NCI-H1417 (cell line): Measurements from ENCODE around the gene POLRMT.

Source experiments
- DNase-seq, 3 experiments: peaks; one replicate each; lab custom pipeline; 2025; lab: John Stamatoyannopoulos, UW

POLRMT gene

GRCh38 chr19:579111-579841, 54.1 kb downstream of the POLRMT start:
- no peak for DNase-seq

DNA sequence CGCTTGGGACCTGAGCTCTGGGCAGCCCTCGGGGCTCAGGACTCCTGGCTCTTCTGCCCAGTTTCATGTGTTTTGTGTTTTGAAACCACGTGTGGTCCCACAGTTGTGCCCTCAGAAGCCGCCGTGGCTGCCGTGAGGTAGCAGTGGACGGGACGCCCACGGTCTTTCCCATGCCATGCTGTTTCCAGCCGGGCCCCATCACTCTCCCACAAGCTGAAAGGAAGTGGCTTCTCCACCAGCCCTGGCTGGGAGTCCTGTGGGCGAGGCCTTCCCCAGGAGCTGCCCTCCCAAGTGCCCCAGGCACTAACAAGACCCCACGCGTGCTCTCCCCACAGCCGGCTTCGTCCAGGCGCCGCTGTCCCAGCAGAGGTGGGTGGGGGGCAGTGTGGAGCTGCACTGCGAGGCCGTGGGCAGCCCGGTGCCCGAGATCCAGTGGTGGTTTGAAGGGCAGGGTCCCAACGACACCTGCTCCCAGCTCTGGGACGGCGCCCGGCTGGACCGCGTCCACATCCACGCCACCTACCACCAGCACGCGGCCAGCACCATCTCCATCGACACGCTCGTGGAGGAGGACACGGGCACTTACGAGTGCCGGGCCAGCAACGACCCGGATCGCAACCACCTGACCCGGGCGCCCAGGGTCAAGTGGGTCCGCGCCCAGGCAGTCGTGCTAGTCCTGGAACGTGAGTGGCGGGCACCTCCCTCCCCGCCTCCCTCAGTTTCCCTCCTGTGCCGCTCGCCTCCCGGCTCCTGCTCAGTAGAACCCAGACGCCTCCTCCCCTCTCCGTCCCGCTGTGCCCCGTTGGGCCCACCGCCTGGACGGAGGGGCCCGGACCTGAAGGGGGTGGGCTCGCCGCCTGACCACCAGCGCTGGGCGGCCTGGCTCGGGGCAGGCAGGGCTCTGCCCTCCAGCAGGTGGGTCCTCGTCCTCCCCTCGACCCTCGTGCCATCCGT, 55.6 kb downstream of the POLRMT start:
- DNase-seq: no peak

GRCh38 chr19:576768-577438, 56.4 kb downstream of the POLRMT start:
- DNase-seq: no peak

DNA sequence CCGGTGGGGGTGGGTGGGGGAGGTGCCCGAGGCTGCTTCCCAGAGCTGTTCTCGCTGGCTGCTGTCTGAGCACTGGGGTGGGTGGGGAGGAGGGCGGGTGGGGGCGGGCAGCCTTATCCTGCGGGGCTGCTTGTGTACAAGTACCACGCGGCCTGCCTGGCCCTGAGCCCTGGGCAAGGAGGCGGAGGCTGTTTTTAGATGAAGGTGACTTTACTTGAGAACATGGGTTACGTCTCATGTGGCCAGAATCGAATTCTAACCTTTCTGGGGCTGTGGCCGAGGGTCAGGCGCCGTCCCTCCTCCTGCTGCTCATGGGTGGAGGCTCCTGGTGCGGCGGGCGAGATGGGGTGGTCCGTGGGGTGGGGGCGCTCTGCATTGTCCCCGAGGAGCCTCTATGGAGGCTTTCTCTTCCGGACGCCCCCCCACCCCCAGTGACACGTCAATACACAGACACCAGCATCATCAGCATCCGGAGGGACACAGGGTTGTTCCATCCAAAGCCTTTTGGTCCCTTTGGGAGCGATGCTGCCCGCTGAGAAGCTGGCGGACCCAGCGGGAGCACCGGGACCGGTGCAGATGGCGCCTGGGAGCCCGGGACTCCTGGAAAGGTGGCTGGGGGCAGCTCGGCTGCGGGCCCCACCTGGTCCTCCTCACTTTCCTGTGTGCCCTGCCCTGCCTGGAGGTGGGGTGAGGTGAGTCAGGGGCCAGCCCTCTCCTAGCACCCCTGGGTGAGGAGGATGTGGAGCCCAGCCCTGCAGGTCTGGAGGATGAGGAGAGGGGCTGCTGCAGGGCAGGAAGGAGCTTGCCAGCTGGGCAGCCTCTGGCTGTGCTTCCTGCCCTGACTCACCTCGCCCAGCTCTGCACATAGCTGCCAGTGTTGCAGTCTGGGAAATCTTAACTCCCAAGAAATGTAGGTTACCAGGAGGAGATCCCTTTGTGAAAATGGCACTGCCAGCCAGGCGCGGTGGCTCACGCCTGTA, 57.5 kb downstream of the POLRMT start:
- DNase-seq: no peak

DNA sequence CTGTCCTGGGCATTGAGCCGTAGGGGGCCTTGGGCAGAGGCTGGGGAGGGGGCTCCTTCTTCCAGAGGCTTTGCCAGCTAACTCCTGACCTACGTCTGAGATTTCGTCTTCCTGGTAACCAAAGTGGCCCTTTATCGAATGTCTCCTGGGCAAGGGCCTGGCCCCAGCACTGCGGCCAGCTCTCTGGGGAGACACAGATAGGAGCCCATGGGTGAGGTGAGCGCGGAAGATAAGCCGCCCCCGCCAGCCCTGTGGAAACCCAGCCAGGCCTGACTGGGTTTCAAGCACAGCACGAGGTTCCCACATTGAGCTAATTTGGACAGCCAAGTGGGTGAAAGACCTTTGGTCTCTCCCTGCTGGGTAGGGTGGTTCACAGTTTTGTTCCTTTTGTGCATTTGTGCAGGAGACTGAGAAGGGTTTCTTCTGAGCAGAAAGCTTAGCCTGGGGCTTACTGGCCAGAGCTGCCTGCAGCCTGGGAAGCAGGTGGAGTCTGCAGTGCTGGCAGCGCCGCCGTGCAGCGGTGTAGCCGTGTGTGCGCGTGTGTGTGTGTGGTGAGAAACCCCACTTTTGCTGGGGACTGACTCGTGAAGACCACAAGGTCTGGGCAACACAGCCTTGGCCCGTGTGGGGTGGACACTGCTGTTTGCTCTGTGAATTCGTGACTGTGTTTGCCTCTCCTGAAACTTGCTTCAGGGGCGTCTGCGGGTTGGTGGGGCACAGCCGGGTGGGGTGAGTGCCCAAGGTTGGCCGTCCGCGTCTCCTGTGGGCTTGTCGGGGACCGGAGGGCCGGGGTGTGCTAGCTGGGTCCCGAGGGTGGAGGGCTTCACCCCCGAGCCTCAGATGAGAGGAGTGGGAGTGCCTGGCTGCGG, 58.4 kb downstream of the POLRMT start:
- DNase-seq: peak in 1 of 3 experiments; percentile 34

DNA sequence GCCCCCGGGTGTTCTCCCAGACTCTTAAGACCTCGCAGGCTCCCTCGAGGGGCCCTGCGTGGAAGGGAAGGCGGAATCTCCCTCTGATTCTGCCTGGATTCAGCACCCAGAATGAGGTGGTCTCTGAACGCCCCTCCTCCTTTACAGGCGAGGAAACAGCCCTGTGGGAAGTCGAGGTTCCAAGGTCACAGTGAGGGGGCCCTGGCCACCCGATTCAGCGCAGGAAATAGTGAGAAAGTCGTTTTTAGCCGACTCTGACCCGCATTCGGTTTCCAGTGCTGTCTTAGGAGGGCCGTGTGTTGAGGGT, 59.9 kb downstream of the POLRMT start:
- DNase-seq: no peak

DNA sequence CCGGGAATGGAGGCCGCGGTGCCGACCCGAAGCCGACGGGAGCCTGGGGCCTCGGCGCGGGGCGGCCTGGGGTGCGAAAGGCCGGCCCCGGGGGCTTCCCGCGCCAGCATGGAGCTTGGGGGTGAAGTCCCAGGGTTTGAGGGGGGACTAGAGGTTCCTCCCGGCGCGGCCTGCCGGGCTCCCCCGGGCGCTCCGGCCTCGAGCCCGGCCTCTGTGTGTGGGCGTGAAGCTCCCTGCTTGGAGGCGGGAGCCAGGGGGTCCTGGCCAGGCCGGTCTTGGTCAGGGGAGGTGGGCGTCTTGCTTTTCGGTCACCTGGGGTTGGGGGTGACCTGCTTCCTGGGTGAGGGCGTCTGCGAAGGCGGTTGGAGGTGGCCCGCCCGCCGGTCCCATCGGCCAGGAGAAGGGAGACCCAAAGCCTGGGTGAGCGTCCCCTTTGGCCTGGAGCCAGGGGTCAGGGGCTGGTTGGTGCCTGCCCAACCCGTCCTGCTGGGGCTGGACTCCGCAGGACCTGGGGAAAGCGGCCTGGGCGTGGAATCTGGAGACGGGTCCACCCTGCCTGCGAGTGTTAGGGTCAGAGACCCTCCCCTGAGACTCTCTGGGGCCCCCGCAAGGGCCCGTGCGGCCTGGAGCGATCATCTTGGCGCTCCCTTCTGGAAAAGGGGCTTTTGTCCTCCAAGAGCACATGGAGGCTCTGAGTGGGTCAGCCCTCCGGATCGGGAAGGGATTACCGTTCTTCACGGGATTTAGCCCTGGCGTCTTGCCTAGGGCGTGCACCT, 60.4 kb downstream of the POLRMT start:
- DNase-seq: peak; percentile 20 to 77 (median 75)

GRCh38 chr19:572140-572742, 61.1 kb downstream of the POLRMT start, which contains the start of gene BSG:
TSS of gene BSG (plus strand) at chr19:572596. CDS start at chr19:572635, 39 bp downstream.
- DNase-seq: peak; percentile 100

DNA sequence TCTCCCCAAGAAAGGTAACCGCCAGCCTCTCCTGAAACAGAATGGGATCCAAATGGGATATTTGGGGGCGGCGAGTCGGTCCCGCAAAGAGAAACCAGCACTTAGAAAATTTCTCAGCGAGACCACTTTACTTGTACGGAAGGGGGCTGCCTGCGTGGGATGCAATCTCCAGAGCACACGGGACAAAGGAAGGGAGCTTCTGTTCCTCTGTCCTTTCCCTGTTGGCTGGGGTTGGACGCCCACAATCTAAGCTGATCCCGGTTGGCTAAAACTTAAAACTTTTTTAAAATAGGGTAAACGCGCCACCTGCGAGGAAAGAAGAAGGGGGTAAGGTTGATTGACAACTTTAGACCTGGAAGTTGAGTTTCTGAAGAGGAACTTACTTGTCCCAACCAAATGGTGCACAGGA, 61.8 kb downstream of the POLRMT start:
- peak in 2 of 3 experiments; percentile 88 to 91 for DNase-seq

DNA sequence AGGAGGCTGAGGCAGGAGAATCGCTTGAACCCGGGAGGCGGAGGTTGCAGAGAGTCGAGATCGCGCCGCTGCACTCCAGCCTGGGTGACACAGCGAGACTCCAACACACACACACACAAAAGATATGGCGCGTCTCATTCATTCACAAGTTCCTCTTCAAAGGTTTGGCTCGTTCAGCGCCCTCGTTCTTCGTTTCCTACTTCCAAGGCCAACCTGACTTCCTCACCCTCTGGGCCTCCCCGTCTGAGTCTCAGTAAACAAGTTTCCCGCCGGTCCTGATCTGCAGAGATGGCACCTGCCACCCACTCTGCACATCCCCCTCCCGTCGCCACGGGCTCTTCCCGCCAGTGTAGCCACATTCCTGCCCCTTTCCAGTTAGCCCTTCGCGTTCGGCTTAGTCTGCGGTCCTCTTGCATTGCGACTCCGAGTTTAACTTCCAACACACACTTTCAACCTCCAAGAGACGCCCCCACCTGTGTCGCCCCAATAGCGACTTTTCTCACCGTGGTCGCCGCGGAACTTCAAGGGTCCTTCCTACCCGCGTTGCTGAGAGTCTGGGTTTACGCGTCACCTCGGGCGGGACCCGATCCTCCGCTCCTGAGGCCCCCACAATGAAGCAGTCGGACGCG, 62.3 kb downstream of the POLRMT start:
- peak; percentile 76 to 95 (median 90) for DNase-seq

DNA sequence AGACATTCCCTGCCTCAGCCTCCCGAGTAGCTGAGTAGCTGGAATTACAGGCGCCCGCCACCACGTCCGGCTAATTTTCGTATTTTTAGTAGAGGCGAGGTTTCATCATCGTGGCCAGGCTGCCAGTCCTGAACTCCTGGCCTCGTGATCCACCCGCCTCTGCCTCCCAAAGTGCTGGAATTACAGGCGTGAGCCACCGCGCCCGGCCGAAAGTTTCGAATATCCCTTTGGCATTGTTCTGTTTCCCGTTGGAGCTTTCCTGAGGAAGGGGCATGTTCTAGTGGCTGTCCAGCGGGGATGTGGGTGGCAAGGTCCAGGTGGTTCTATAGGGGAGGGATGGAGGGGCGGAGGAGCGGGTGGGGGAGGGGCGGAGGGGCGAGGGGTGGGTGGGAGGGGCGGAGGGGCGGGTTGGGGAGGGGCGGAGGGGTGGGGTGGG, 63.1 kb downstream of the POLRMT start:
- no peak for DNase-seq

GRCh38 chr19:567296-567900, 65.9 kb downstream of the POLRMT start:
- no peak for DNase-seq
